H1 (cell line): Measurements from ENCODE around the gene KLHDC10. TPM values are rescaled to one million over a fixed set of nuclear protein-coding genes. Genes with fewer than 3 reads are reported as not detected.

Source experiments
- CTCF ChIA-PET: fragments of 300-600 bp; sonication (Branson Sonifier 250); formaldehyde crosslinking; loops from one replicate; lab custom pipeline; 2021; ENCODE audit not compliant: partially characterized antibody; lab: Charles Lee
- POLR2A ChIA-PET: fragments of 300-600 bp; sonication (Branson Sonifier 250); formaldehyde crosslinking; loops from one replicate; lab custom pipeline; 2021; ENCODE audit warnings: inconsistent platforms; ENCODE audit not compliant: partially characterized antibody; lab: Charles Lee
- DNase-seq, 2 experiments: peaks; one replicate each; pipeline versions ENCODE4 v3.0.0 to v3.0.0-alpha.2; 2010 to 2022; ENCODE audit warnings: low spot score in 2 of 2, low read depth in 1 of 2, mixed read lengths in 1 of 2
- FAIRE-seq: peaks from 2 replicates; lab custom pipeline; 2011; peaks lifted over from hg19 to GRCh38; lab: Jason Lieb, UNC
- H2AFZ ChIP-seq: 2 replicates; pipeline ENCODE4 v1.8.1; 2012; ENCODE audit warnings: low read length, inconsistent platforms
- H2AK5ac ChIP-seq: 2 replicates; pipeline ENCODE4 v1.6.1; 2013; ENCODE audit warnings: low read depth, low read length
- H2BK120ac ChIP-seq: replicated peaks from 2 replicates; pipeline ENCODE3; 2013; ENCODE audit warnings: low read depth, low read length, inconsistent platforms
- H2BK12ac ChIP-seq: 2 replicates; pipeline ENCODE4 v1.6.1; 2013; ENCODE audit warnings: low read depth, low read length
- H2BK15ac ChIP-seq: 2 replicates; pipeline ENCODE4 v1.6.1; 2013; ENCODE audit warnings: low read length
- H2BK20ac ChIP-seq: 2 replicates; pipeline ENCODE4 v1.6.1; 2013; ENCODE audit warnings: low read length
- H2BK5ac ChIP-seq: 2 replicates; pipeline ENCODE4 v1.6.1; 2013; ENCODE audit warnings: low read depth, low read length
- H3K14ac ChIP-seq: 2 replicates; pipeline ENCODE4 v1.6.1; 2013; ENCODE audit warnings: inconsistent platforms; ENCODE audit not compliant: insufficient read length
- H3K18ac ChIP-seq: 2 replicates; pipeline ENCODE4 v1.6.1; 2013; ENCODE audit warnings: low read length; ENCODE audit errors: extremely low read depth
- H3K23ac ChIP-seq: 2 replicates; pipeline ENCODE4 v1.6.1; 2013; ENCODE audit warnings: inconsistent platforms; ENCODE audit not compliant: insufficient read length
- H3K23me2 ChIP-seq: 2 replicates; pipeline ENCODE4 v1.6.1; 2013; ENCODE audit warnings: low read depth, low read length
- H3K27ac ChIP-seq: 2 replicates; pipeline ENCODE4 v1.6.1; 2011; ENCODE audit warnings: low read depth, low read length, inconsistent platforms
- H3K27me3 ChIP-seq, 4 experiments: replicated peaks in 1 of 4; 1 replicate in 1 of 4; 2 replicates in 3 of 4; pipeline versions ENCODE4 v1.6.1 to v1.8.1; 2011 to 2013; ENCODE audit warnings: low read length in 3 of 4, mild to moderate bottlenecking in 3 of 4, inconsistent platforms in 2 of 4, mixed read lengths in 2 of 4, moderate library complexity in 1 of 4; ENCODE audit not compliant: control insufficient read depth in 3 of 4, insufficient read depth in 3 of 4; ENCODE audit errors: extremely low read depth in 1 of 4
- H3K36me3 ChIP-seq, 4 experiments: 2 replicates each; pipeline versions ENCODE4 v1.6.1 to v1.8.1; 2011 to 2013; ENCODE audit warnings: mild to moderate bottlenecking in 4 of 4, low read length in 3 of 4, moderate library complexity in 2 of 4, control low read depth in 1 of 4, inconsistent platforms in 1 of 4; ENCODE audit not compliant: insufficient read depth in 4 of 4, control insufficient read depth in 2 of 4
- H3K4ac ChIP-seq: replicated peaks from 2 replicates; pipeline ENCODE3; 2013; ENCODE audit warnings: low read length, low read depth, mixed read lengths, inconsistent platforms; ENCODE audit not compliant: insufficient read length
- H3K4me1 ChIP-seq, 4 experiments: replicated peaks in 1 of 4; 1 replicate in 1 of 4; 2 replicates in 3 of 4; pipeline versions ENCODE4 v1.6.1 to v1.8.1; 2011 to 2013; ENCODE audit warnings: low read length in 3 of 4, inconsistent platforms in 2 of 4, mixed read lengths in 1 of 4; ENCODE audit not compliant: insufficient read depth in 4 of 4, control insufficient read depth in 3 of 4
- H3K4me2 ChIP-seq, 2 experiments: 2 replicates each; pipeline versions ENCODE4 v1.6.1 to v1.8.1; 2011 to 2013; ENCODE audit warnings: low read depth in 2 of 2, low read length in 2 of 2, control low read depth in 1 of 2, inconsistent platforms in 1 of 2, mild to moderate bottlenecking in 1 of 2; ENCODE audit not compliant: insufficient read depth in 1 of 2
- H3K4me3 ChIP-seq, 4 experiments: fragments of 200-600, 300-600 bp in 1 of 4; sonication (generic), shearing (Covaris generic), sonication (Bioruptor Twin) in 1 of 4; 2 replicates each; pipeline versions ENCODE4 v1.5.1 to v1.8.1; 2011 to 2016; ENCODE audit warnings: low read length in 4 of 4, low read depth in 3 of 4, control low read depth in 2 of 4, inconsistent platforms in 2 of 4, mild to moderate bottlenecking in 2 of 4, mixed read lengths in 1 of 4, moderate library complexity in 1 of 4; ENCODE audit not compliant: insufficient read depth in 2 of 4; ENCODE audit errors: extremely low read depth in 1 of 4
- H3K56ac ChIP-seq: replicated peaks from 2 replicates; pipeline ENCODE3; 2013; ENCODE audit warnings: low read depth, mild to moderate bottlenecking, mixed read lengths, low read length, inconsistent platforms; ENCODE audit not compliant: insufficient read length
- H3K79me1 ChIP-seq: 2 replicates; pipeline ENCODE4 v1.6.1; 2013; ENCODE audit warnings: low read depth, low read length, control low read depth
- H3K79me2 ChIP-seq, 2 experiments: 2 replicates each; pipeline versions ENCODE4 v1.6.1 to v1.8.1; 2012 to 2013; ENCODE audit warnings: low read length in 2 of 2, mild to moderate bottlenecking in 2 of 2, inconsistent platforms in 1 of 2; ENCODE audit not compliant: insufficient read depth in 2 of 2, control insufficient read depth in 1 of 2
- H3K9ac ChIP-seq, 4 experiments: replicated peaks in 1 of 4; 1 replicate in 1 of 4; 2 replicates in 3 of 4; pipeline versions ENCODE4 v1.6.1 to v1.8.1; 2011 to 2013; ENCODE audit warnings: low read depth in 3 of 4, low read length in 3 of 4, control low read depth in 2 of 4, mild to moderate bottlenecking in 2 of 4, moderate library complexity in 2 of 4, inconsistent platforms in 1 of 4; ENCODE audit errors: extremely low read depth in 1 of 4
- H3K9me3 ChIP-seq, 2 experiments: 2 replicates each; pipeline versions ENCODE4 v1.6.1 to v1.8.1; 2012 to 2013; ENCODE audit warnings: mild to moderate bottlenecking in 2 of 2, moderate library complexity in 2 of 2, control low read depth in 1 of 2, inconsistent platforms in 1 of 2, low read depth in 1 of 2, low read length in 1 of 2, mixed read lengths in 1 of 2; ENCODE audit not compliant: insufficient read depth in 2 of 2
- H4K20me1 ChIP-seq, 2 experiments: replicated peaks in 1 of 2; 2 replicates each; pipeline versions ENCODE3 to v1.8.1; 2011 to 2013; ENCODE audit warnings: inconsistent platforms in 2 of 2, low read length in 2 of 2, mild to moderate bottlenecking in 1 of 2; ENCODE audit not compliant: insufficient read depth in 2 of 2, control insufficient read depth in 1 of 2
- H4K5ac ChIP-seq: 2 replicates; pipeline ENCODE4 v1.6.1; 2013; ENCODE audit warnings: low read length, low read depth, mixed read lengths, inconsistent platforms; ENCODE audit not compliant: insufficient read length
- H4K8ac ChIP-seq: 2 replicates; pipeline ENCODE4 v1.8.0; 2013; ENCODE audit warnings: mild to moderate bottlenecking, moderate library complexity, low read length, inconsistent platforms; ENCODE audit not compliant: insufficient read depth; ENCODE audit errors: extremely low read depth
- H4K91ac ChIP-seq: replicated peaks from 2 replicates; pipeline ENCODE3; 2013; ENCODE audit warnings: low read length, mixed read lengths, inconsistent platforms; ENCODE audit not compliant: insufficient read length
- BACH1 ChIP-seq: IDR thresholded peaks from 2 replicates; pipeline ENCODE4 v1.6.1; 2012; ENCODE audit warnings: low read length, improper control_type of control experiment
- BCL11A ChIP-seq, 2 experiments: IDR thresholded peaks; one replicate each; pipeline ENCODE4 v1.6.1; 2011; ENCODE audit warnings: low read depth in 2 of 2, low read length in 2 of 2, mild to moderate bottlenecking in 2 of 2
- CEBPB ChIP-seq: IDR thresholded peaks from 2 replicates; pipeline ENCODE4 v1.6.1; 2012; ENCODE audit warnings: low read depth, low read length
- GTF2F1 ChIP-seq: IDR thresholded peaks from 2 replicates; pipeline ENCODE4 v1.6.1; 2012; ENCODE audit warnings: low read depth, low read length, improper control_type of control experiment, borderline replicate concordance
- SP2 ChIP-seq: IDR thresholded peaks from 2 replicates; pipeline ENCODE4 v1.6.1; 2012; ENCODE audit warnings: mild to moderate bottlenecking, low read length, inconsistent platforms
- TAF1 ChIP-seq: IDR thresholded peaks from 2 replicates; pipeline ENCODE4 v1.6.1; 2011; ENCODE audit warnings: mild to moderate bottlenecking, low read depth, low read length
- TAF7 ChIP-seq: optimal IDR thresholded peaks from 2 replicates; pipeline ENCODE3; 2011; ENCODE audit warnings: low read depth, mild to moderate bottlenecking, inconsistent platforms, low read length, moderate library complexity, borderline replicate concordance
- ZNF274 ChIP-seq: IDR thresholded peaks from 2 replicates; pipeline ENCODE4 v1.7.0; 2012; ENCODE audit warnings: low read length, borderline replicate concordance; ENCODE audit errors: extremely low read depth
- WGBS, 2 experiments: shearing (Covaris generic) in 1 of 2; methylation state at CpG; one replicate each; pipeline versions ENCODE4 v1.1.6 to v1.1.7; 2013 to 2015; ENCODE audit warnings: low lambda C conversion rate in 2 of 2, mixed read lengths in 2 of 2, inconsistent platforms in 1 of 2, low coverage in 1 of 2, missing lambda C conversion rate in 1 of 2; ENCODE audit not compliant: insufficient replicate concordance in 2 of 2, insufficient coverage in 1 of 2, insufficient read length in 1 of 2; ENCODE audit errors: extremely low coverage in 1 of 2, missing lambda C conversion rate in 1 of 2; 5-methylcytosine and 5-hydroxymethylcytosine counted together
- polyA plus RNA-seq, 7 experiments: library from polyadenylated mRNA; depleted of rRNA in 3 of 7; stranded (reverse) in 5 of 7; unstranded in 2 of 7; fragments of >200 nt in 5 of 7; fragments of 200-250 nt in 2 of 7; gene quantifications; 1 replicate in 5 of 7; 2 replicates in 1 of 7; 4 replicates in 1 of 7; pipeline versions ENCODE4 v1.2.1 to v1.2.3, GENCODE V29; 2011 to 2013; ENCODE audit warnings: missing spikeins in 2 of 7, mixed read lengths in 2 of 7
- total RNA-seq: library from RNA; stranded (reverse); fragmentation: NEBNext Ultra II Directional; extraction: Animal tissue kit (Norgen Biotek cat#: 25700); gene quantifications from 2 replicates; pipeline ENCODE4 v1.2.1, GENCODE V29; 2021
- TF ChIP-seq, protein P1 (sequence below): IDR thresholded peaks from 2 replicates; pipeline ENCODE4 v1.6.1; 2012; ENCODE audit warnings: inconsistent platforms

The KLHDC10 gene
- total and polyA plus RNA-seq, 2 of the 8 experiments (the other 6 are each of a cell fraction or from before 2014, with no cell fraction given), result 6.6 to 14.5 TPM

GRCh38 chr7:130090745-130091532 is 20.6 kb downstream of the KLHDC10 start:
- no peak for DNase-seq
- ChIA-PET CTCF (interaction anchor here (0.7 to 1.7 kb wide), 2 partner anchors 14 to 1849 kb away, joined by 4 read pairs; no protein-coding TSS in a partner anchor), POLR2A (no interaction called here)
- Histone ChIP-seq H2AFZ (no peak overlapping the region), H3K36me3 (no peaks in the 10 kb centered on the region), H3K4me2 (no peak overlapping the region), H3K23ac (no peak overlapping the region), H3K4ac (no peak overlapping the region), H3K79me1 (no peaks in the 10 kb centered on the region), H2BK120ac (no peak overlapping the region), H3K79me2 (peaks cover 0 to 27% of the 10 kb centered on the region in 2 experiments; a peak in 2 of 4 replicates), H3K4me1 (no peaks in the 10 kb centered on the region), H4K8ac (no peak overlapping the region), H2AK5ac (no peak overlapping the region), H2BK5ac (no peak overlapping the region), H2BK15ac (no peak overlapping the region), H3K4me3 (no peak overlapping the region), H3K23me2 (no peaks in the 10 kb centered on the region), H3K9me3 (no peaks in the 10 kb centered on the region), H3K9ac (no peak overlapping the region), H3K27ac (no peak overlapping the region), H4K91ac (no peak overlapping the region), H2BK20ac (no peak overlapping the region), H2BK12ac (no peak overlapping the region), H3K18ac (no peak overlapping the region), H4K20me1 (peaks cover 0 to 9% of the 10 kb centered on the region in 2 experiments), H3K14ac (no peak overlapping the region), H3K27me3 (no peaks in the 10 kb centered on the region), H3K56ac (no peak overlapping the region), H4K5ac (no peak overlapping the region)
- no peak for TF ChIP-seq BACH1
- TF ChIP-seq TAF1, result no peak
- no peak for TF ChIP-seq TAF7
- TF ChIP-seq, protein P1, sequence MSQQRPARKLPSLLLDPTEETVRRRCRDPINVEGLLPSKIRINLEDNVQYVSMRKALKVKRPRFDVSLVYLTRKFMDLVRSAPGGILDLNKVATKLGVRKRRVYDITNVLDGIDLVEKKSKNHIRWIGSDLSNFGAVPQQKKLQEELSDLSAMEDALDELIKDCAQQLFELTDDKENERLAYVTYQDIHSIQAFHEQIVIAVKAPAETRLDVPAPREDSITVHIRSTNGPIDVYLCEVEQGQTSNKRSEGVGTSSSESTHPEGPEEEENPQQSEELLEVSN, result no peak
- TF ChIP-seq SP2, result no peak
- TF ChIP-seq ZNF274, result no peak
- no peak for TF ChIP-seq BCL11A (IDR thresholded peaks at IDR 0.05; ENCODE audit: low read depth in 2 of 2, low read length in 2 of 2)
- no peak for TF ChIP-seq GTF2F1
- TF ChIP-seq CEBPB, result no peak
- 72% methylated on average over 4 of the region's 4 CpGs; no CpG with 5 or more reads in 1 of the 2 experiments for WGBS, 2 experiments
- no peak for FAIRE-seq
